Left lung (tissue), 14 donors: Measurements from ENCODE around the gene CLCN1. TPM values are rescaled to one million over a fixed set of nuclear protein-coding genes. Genes with fewer than 3 reads are reported as not detected.
A peak's percentile ranks its signal among the peaks of the same experiment; 100 is the strongest.

Experiments used
- ATAC-seq: fragments of 200-7000 bp; cut with Tn5 transposase; one replicate; pipeline ENCODE4 v1.9.1; 2020; ENCODE audit warnings: moderate library complexity
- DNase-seq, 4 donors: peaks; one replicate each; pipeline ENCODE4 v3.0.0-alpha.2; 2013 to 2020
- H3K27ac ChIP-seq, 2 donors: fragments of 200-600 bp; sonication (generic) in 1 of 2; one replicate each; pipeline versions ENCODE4 v1.5.0 to v1.8.0; 2020 to 2021
- H3K27me3 ChIP-seq, 2 donors: fragments of 200-600 bp; sonication (generic) in 1 of 2; one replicate each; pipeline versions ENCODE4 v1.5.0 to v1.8.0; 2020 to 2021
- H3K36me3 ChIP-seq, 2 donors: fragments of 200-600 bp; sonication (generic) in 1 of 2; one replicate each; pipeline versions ENCODE4 v1.5.0 to v1.8.0; 2020 to 2021
- H3K4me1 ChIP-seq, 2 donors: fragments of 200-600 bp; one replicate each; pipeline ENCODE4 v1.8.0; 2021
- H3K4me3 ChIP-seq, 2 donors: fragments of 200-600 bp; sonication (generic) in 1 of 2; one replicate each; pipeline versions ENCODE4 v1.5.0 to v1.8.0; 2020 to 2021; ENCODE audit warnings: mild to moderate bottlenecking in 1 of 2
- H3K9me3 ChIP-seq, 2 donors: fragments of 200-600 bp; sonication (generic) in 1 of 2; one replicate each; pipeline versions ENCODE4 v1.5.0 to v1.8.0; 2020 to 2021
- intact Hi-C, 2 donors: fragments of 100-400 bp; cut with DNase I; formaldehyde crosslinking; loops; one replicate each; pipeline versions ENCODE4 v1.11.2 to v1.14.2; 2022
- long read RNA-seq, 12 donors: library from polyadenylated mRNA in 2 of 12; unstranded in 2 of 12; transcript quantifications; one replicate each; pipeline ENCODE4 v2.0.0 and lab custom pipeline, GENCODE V29; 2019 to 2026
- polyA plus RNA-seq, 6 donors: library from polyadenylated mRNA; unstranded; fragments of 120-200 nt; gene quantifications; one replicate each; pipeline ENCODE4 v1.2.1, GENCODE V29; 2013; ENCODE audit not compliant: insufficient read length in 6 of 6
- total RNA-seq, 2 donors: library from RNA; stranded (reverse); fragmentation: NEBNext Ultra II Directional; extraction: Animal tissue kit (Norgen Biotek cat#: 25700); gene quantifications; one replicate each; pipeline ENCODE4 v1.2.1, GENCODE V29; 2021
- TF ChIP-seq, protein P1 (sequence below), 2 donors: fragments of 200-600 bp; sonication (generic) in 1 of 2; IDR thresholded peaks; one replicate each; pipeline versions ENCODE4 v1.5.0 to v1.8.0; 2021; ENCODE audit warnings: antibody characterized with exemption in 2 of 2
- donor health status: DM: no; HTN: yes; CAD: no.
- donor health status: DM: no; HTN: no; CAD: no.

CLCN1 gene
- under 1 TPM; 0.08 to 0.09 TPM for total RNA-seq
- under 1 TPM in 1 of 6 donors, not detected in 5; 0.08 TPM for polyA plus RNA-seq
- long read RNA-seq, donor 1: 0 reads
- long read RNA-seq, donor 2: 0 reads
- long read RNA-seq, donor 3: 0 reads
- long read RNA-seq, donor 4: 0 reads
- long read RNA-seq, donor 5: 0 reads
- long read RNA-seq, donor 6: 0 reads
- long read RNA-seq, donor 7: 0 reads
- long read RNA-seq, donor 8: 0 reads
- long read RNA-seq, donor 9: 0 reads
- long read RNA-seq, donor 10: 0 reads
- long read RNA-seq, donor 11: 0 reads
- long read RNA-seq, donor 12: 0 reads

DNA sequence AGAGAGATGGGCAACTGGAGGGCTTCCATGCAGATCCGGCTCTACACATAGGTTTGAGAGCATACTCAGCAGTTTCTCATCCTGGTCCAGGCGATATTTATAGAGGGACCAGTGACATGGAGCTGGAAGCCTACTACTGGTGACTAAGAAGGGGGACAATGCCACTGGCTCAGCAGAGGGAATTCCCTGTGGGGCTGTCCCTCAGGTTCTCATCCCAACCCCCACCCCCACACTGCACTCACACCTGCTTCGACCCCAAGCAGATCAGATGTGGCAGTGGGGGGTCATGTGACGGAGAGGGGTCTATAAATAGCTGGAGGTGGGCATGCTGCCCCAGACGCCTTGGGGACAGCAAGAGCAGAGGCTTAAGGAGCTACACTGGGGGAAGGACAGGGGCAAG is at the start of gene CLCN1:
TSS of gene CLCN1 (plus strand) at position 336 of the 400 bp plus-strand sequence. CDS start 102 bp downstream, outside the sequence.
- Histone ChIP-seq H3K9me3 (no peaks in the 10 kb centered on the region), H3K4me1 (peaks cover 0 to 8% of the 10 kb centered on the region in 2 donors), H3K27me3 (no peaks in the 10 kb centered on the region), H3K36me3 (no peaks in the 10 kb centered on the region), H3K4me3 (no peak within 1 kb of the TSS), H3K27ac (no peak within 1 kb of the TSS)
- intact Hi-C loops: no loop called here
- ATAC-seq: no peak
- TF ChIP-seq, protein P1, sequence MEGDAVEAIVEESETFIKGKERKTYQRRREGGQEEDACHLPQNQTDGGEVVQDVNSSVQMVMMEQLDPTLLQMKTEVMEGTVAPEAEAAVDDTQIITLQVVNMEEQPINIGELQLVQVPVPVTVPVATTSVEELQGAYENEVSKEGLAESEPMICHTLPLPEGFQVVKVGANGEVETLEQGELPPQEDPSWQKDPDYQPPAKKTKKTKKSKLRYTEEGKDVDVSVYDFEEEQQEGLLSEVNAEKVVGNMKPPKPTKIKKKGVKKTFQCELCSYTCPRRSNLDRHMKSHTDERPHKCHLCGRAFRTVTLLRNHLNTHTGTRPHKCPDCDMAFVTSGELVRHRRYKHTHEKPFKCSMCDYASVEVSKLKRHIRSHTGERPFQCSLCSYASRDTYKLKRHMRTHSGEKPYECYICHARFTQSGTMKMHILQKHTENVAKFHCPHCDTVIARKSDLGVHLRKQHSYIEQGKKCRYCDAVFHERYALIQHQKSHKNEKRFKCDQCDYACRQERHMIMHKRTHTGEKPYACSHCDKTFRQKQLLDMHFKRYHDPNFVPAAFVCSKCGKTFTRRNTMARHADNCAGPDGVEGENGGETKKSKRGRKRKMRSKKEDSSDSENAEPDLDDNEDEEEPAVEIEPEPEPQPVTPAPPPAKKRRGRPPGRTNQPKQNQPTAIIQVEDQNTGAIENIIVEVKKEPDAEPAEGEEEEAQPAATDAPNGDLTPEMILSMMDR (IDR thresholded peaks at IDR 0.05): no peak
- no peak for DNase-seq

DNA sequence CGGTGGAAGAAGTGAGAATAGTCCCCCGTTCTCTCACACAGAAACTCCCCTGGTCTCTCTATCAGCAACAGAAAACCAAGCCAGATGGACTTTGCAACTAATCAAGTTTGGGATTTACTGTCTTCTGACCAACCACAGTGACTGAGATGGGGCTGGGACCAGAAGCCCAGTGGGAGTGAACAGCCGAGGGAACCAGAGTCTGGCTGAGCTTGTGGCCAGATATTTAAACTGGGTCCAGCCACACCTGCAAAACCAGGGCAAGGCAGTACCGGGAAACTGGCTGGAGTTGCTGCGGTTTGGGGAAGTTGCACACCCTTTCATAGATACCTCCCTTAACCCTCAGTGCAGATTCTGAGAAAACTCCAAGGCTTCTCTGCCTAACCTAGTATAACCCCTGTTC is 46.7 kb upstream of the CLCN1 start:
- Histone ChIP-seq H3K4me3 (no peak overlapping the region), H3K27ac (no peak overlapping the region), H3K27me3 (no peaks in the 10 kb centered on the region), H3K9me3 (no peaks in the 10 kb centered on the region), H3K36me3 (peaks cover 0 to 50% of the 10 kb centered on the region in 2 donors), H3K4me1 (peaks cover 5 to 20% of the 10 kb centered on the region in 2 donors)
- TF ChIP-seq, protein P1 (IDR thresholded peaks at IDR 0.05): no peak
- no peak for ATAC-seq
- no peak for DNase-seq
- intact Hi-C loops: no loop called here

DNA sequence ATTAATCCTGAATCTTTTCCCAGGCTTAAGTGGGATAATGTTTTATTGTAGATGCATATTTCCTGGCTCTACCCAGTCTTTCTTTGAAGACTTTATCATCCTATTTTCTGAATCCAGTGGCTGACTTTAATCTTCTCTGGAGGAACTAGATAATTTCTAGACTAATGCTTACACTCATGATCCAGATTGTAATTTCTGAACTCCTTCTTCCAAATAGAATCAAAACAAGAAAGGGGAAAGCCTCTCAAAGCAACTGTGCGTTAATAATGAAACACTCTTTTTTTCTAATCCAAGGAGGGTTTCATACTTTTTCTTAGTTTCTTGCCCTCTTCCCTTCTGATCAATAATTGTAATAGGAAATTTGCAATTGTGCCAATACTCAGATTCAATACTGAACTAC is 44.7 kb upstream of the CLCN1 start:
- TF ChIP-seq, protein P1 (IDR thresholded peaks at IDR 0.05): no peak
- H3K36me3 ChIP-seq: peaks cover 0 to 39% of the 10 kb centered on the region in 2 donors
- no peak overlapping the region for H3K4me3 ChIP-seq
- DNase-seq (no peak), ATAC-seq (no peak)
- no peaks in the 10 kb centered on the region for H3K27me3 ChIP-seq
- no peak overlapping the region for H3K27ac ChIP-seq
- no peaks in the 10 kb centered on the region for H3K9me3 ChIP-seq
- intact Hi-C loops: no loop called here
- no peaks in the 10 kb centered on the region for H3K4me1 ChIP-seq

DNA sequence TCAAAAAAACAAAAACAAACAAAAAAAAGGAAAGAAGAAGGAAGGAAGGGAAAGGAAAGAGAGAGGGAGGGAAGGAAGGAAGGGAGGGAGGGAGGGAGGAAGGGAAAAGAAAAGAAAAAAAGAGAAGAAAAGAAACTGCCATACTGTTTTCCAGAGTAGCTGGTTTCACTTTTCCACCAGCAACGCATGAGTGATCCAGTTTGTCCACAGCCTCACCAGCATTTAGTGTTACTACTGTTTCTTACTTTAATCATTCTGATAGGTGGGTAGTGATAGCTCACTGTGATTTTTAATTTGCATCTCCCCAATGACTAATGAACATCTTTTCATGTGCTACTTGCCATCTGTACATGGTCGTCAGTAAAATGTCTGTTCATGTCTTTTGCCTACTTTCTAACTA is 43.0 kb upstream of the CLCN1 start:
- no peaks in the 10 kb centered on the region for H3K27me3 ChIP-seq
- no peak overlapping the region for H3K27ac ChIP-seq
- TF ChIP-seq, protein P1 (IDR thresholded peaks at IDR 0.05): no peak
- ATAC-seq: no peak
- H3K9me3 ChIP-seq: no peaks in the 10 kb centered on the region
- H3K4me1 ChIP-seq: no peaks in the 10 kb centered on the region
- peaks cover 0 to 28% of the 10 kb centered on the region in 2 donors for H3K36me3 ChIP-seq
- DNase-seq: no peak
- intact Hi-C loops: no loop called here
- H3K4me3 ChIP-seq: no peak overlapping the region

DNA sequence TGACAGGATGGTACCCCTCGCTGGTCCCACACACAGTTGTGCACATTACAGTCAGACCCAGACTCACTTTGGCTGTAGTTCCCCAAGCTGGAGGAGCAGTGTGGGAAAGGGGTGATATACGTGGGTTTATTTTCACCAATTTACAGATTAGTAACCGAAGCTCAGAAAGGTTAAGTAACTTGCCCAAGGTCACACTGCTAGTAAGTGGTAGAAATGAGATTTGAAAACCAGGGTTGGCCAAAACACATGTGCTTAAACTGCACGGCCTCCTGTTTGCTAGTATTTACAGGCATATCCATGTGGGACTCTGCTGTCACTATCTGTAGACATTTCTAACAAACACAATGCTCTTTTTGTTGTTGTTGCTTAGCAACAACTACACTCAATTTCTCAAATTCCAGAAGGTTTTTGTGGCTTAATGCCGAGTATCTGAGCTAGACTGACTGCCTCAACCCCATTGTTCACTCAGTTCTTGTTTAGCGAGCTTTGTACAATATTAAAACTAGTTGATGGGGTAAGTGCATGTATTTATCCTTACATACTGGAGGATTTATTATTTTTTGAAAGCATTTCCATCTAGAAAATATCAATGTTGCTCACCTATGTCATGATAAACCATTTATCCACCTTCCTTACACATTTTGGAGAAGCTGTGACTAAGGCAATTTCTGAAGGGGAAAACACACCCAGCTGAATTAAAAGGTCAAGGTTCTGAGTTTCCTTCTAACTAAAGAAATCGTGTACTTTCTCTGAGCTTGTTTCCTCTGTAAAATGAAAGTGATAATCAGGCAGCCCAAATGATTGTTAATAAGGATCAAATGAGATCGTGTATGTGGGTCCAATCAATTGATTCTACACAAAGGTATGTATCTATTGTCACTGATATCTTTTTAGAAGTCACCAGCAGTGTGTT is 36.5 kb upstream of the CLCN1 start:
- Histone ChIP-seq H3K27me3 (no peaks in the 10 kb centered on the region), H3K4me3 (no peak overlapping the region), H3K4me1 (peaks cover 7 to 14% of the 10 kb centered on the region in 2 donors), H3K36me3 (no peaks in the 10 kb centered on the region), H3K9me3 (no peaks in the 10 kb centered on the region), H3K27ac (peak overlapping the region; percentile 55 to 63)
- TF ChIP-seq, protein P1 (IDR thresholded peaks at IDR 0.05): no peak
- intact Hi-C loops: no loop called here
- ATAC-seq: peak; percentile 79
- DNase-seq: peak in 2 of 4 donors; percentile 70 to 84
